Activated T-cell treated with anti-CD3 and anti-CD28 coated beads for 4 hours (primary cell): ENCODE data around the gene WDR5.
"Not testable (repeated sequence)": the region's sequence is repeated elsewhere in the genome, so short reads cannot be mapped to it uniquely, and the experiment has no call there.

ENCODE experiments used
- DNase-seq: peaks from one replicate; pipeline ENCODE4 v3.0.0-alpha.2; 2020

Gene WDR5

DNA sequence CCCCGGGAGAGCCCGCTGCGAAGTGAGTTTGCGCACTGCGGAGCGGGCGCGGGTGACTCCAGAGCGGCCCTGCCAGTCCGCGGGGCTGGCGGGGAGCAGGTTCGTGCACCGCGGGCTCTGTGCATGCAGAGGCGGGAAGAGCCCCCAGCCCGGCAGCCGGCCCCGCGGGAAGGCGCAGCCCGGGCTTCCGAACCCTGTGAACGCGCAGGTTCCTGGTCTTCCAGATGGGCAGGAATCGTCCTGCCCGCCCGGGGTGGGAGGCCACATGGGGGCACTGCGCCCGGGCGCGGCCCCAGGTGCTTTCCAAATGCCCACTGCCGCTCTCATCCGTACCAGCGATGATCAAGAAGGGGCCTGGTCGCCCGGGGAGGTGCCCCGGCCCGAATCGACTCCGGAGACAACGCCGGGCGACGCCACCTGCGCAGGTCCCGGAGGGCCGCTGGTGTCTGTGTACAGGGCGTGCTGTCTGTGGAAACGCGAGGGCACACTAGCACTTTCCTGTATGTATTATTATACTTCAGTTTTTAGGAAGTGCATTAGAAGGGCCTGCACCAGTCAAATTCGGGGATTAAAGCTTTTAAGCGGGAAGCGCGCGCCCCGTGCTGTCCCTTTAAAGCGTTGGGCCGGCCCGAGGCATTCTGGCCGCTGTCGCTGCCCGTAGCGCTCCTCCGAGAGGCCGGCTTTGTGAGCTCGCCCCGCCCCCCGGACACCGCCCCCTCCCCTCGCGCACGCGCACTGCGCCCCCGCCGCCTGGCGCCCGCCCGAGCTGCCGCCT lies at the start of gene WDR5:
WDR5 (plus strand) TSS at position 740 of the 775 bp plus-strand sequence. CDS start 3,796 bp downstream, outside the sequence.
- peak; percentile 85 for DNase-seq

- DNase-seq = no peak
Measured at GRCh38 chr9:134088063-134088725, 47.7 kb upstream of the WDR5 start.

- DNase-seq = no peak
Measured at GRCh38 chr9:134089972-134090371, 45.9 kb upstream of the WDR5 start.

DNA sequence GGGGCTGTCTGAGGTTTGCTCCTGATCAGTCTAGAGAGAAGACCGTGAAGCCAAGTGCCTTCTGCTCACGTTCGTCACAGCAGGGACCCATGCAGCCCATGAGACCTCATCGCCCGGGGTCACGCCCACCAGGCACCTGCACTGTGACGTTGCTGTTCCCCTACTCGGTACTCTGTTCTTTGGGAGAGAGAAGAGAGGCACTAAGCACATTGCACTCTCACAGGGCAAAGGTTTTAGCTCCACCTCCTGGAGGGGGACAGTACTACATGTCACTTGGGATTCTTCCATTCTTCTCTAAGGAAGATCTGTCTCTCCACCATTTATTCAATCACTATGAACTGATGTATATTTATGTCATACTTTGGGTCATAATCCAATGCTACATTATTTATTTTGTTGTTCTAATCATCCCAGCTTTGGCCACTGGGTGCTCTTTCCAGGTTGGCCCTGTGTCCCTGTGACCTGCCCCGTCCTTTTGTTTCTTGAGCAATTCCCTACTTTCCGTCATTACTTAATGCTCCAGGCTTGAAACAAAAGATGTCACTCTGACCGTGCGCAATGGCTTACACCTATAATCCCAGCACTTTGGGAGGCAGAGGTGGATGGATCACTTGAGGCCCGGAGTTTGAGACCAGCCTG lies 36.6 kb upstream of the WDR5 start:
- DNase-seq = peak; percentile 49

DNA sequence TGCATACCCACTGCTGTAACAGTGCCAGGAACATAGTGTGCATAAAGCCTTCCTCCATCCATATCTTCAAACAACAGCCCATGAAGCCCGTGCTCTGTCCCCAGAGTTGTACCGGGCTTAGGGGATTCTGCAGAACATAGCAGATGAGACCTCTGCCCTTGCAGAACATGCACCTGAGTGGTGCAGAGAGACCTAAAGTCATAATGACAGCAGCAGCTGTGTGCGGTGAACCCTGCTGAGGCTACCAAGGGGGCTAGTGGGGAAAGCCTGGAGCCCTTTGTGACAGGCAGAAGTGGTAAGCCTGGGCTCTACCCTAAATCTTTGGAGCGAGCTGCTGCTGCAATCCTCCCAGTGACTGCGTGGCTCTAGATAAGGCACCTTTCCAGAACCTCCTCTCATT lies 35.8 kb upstream of the WDR5 start:
- DNase-seq = no peak

GRCh38 chr9:134101133-134101532 lies 34.7 kb upstream of the WDR5 start:
- DNase-seq = not testable (repeated sequence)

DNA sequence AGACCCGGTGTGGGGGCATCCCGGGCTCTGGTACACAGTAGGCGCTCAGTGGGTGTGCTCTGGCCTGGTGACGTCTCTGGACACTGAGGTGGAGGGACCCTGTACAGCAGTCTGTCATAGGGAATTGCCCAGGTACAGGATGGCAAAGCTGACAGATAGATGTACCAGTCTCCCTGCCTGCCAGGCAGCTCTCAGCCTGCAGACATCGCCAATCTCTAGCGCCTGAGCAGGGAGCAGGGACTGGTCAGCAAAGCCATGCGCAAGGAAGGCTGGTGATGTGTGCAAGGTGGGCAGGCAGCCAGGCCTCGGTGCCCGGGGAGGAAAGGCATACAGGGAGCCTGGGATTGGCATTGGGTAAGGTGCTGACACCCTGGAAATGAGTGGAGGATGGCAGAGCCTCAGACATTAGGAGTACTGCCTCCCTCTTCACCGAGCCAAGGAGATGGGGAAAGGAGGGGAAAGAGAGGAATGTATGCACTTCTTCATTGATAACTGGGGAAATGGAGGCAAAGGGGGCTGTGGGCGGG lies 34.2 kb upstream of the WDR5 start:
- DNase-seq = no peak

DNA sequence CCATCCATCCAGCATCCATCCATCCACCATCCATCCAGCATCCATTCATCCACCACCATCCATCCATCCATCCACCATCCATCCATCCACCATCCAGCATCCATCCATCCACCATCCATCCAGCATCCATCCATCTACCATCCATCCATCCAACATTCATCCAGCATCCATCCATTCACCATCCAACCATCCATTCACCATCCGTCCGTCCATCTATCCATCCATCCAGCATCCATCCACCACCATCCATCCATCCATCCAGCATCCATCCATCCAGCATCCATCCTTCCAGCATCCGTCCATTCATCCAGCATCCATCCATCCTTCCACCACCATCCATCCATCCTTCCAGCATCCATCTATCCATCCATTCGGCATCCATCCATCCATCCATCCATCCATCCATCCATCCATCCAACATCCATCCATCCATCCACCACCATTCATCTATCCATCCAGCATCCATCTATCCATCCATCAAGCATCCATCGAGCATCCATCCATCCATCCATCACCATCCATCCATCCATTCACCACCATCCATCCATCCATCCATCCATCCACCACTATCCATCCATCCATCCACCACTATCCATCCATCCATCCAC lies 32.4 kb upstream of the WDR5 start:
- DNase-seq = no peak

DNA sequence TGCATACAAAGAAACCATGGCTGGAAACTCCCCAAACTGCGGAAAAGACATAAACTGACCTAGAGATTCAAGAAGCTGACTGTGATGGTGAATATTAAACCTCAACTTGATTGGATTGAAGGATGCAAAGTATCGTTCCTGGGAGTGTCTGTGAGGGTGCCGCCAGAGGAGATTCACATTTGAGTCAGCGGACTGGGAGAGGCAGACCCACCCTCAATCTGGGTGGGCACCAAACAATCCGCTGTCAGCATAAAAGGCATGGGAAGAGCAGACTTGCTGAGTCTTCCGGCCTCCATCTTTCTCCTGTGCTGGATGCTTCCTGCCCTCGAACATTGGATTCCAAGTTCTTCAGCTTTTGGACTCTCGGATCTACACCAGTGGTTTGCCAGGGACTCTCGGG lies 24.8 kb upstream of the WDR5 start:
- no peak for DNase-seq

DNA sequence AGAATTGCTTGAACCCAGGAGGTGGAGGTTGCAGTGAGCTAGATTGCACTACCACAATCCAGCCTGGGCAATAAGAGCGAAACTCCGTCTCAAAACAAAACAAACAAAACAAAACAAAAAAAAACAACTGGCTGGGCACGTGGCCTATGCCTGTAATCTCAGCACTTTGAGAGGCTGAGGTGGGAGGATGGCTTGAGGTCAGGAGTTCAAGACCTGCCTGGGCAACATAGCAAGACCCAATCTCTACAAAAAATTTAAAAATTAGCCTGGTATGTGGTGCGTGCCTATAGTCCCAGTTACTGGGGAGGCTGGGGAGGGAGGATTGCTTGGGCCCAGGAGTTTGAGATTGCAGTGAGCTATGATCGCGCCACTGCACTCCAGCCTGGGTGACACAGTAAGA lies 23.3 kb upstream of the WDR5 start:
- DNase-seq = no peak

GRCh38 chr9:134118972-134119371 lies 16.9 kb upstream of the WDR5 start:
- not testable (repeated sequence) for DNase-seq

DNA sequence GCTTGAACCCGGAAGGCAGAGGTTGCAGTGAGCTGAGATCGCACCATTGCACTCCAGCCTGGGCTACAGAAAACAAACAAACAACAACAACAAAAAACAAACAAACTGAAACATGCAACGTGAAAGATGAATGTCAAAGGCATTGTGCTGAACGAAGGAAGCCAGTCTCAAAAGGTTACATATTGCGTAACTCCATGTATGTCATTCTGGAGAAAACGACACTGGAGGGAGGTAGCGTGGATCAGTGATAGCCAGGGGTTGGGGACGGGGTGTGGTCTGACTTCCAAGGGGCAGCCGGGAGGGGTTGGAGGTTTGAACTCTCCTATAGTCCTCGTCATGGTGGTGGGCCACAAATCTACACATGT lies 12.1 kb upstream of the WDR5 start:
- no peak for DNase-seq

DNA sequence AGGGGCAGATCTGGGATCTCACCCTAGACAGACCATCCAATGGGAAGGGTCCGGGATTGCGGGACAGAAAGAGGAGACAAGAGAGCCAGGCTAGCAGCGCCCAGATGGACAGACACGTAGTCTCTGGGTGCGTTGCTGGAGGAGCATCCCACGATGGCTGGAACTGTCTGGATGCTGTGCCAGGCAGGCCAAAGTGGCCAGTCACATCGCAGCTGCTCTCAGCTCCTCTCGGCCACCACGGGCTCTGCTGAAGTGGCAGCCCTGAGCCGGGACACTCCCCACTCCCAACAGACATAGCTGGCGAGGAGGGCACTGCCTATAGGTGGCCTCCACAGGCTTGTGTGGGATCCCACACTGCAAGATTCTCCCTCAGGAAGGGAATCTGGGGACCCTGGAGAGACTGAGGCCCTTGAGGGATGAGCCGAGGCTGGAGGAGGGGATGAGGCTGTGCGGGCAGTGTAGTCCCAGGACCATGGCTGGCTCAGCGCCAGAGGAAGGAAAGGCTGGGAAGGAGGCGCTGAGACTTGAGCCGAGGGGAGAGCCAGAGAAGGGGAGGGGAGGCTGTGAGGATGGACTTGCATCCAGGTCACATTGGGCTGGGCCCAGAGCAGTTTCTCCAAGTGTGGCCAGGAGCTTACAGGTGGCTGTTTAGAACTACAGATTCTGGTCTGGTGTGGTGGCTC lies 10.3 kb upstream of the WDR5 start:
- no peak for DNase-seq

- DNase-seq = no peak
Measured at GRCh38 chr9:134126373-134126772, 9.5 kb upstream of the WDR5 start.

DNA sequence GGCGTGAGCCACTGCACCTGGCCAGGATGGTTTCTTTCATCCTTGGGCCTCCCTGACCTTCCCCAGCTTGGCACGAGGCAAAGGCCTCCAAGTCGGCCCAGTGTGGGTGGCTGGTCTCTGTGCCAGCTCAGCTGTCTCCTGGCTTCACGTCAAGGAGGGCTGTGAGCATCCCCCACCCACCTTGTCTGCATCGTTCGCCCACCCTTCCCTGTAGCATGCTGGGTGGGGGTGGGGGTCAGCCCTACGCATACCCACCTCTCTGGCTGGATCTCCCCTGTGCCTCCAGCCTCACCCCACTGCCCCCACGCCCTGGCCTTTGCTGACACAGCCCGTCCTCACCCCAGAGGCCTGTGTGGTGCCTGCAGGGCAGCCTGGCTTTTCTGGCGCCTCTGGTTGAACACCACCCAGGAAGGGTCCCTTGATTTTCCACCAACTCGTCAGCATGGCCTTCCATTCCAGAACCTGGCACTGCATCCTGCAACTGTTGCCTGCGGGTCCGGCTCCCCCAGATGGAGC lies 8.8 kb upstream of the WDR5 start:
- DNase-seq = no peak

DNA sequence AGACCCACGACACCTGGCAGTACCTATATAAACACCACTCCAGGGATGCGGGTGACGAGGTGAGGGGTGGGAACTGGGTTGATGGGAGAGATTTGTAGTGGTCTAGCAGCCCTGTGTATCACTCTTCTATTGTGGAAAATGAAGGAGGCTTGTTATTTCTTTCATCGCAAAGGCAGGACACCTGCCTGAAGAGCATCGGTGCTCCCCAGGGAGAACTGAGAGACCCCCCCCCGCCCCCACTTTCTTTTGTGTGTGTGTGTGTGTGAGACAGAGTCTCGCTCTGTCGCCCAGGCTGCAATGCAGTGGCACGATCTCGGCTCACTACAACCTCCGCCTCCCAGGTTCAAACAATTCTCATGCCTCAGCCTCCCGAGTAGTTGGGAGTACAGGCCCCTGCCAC lies 8.3 kb upstream of the WDR5 start:
- DNase-seq = no peak

DNA sequence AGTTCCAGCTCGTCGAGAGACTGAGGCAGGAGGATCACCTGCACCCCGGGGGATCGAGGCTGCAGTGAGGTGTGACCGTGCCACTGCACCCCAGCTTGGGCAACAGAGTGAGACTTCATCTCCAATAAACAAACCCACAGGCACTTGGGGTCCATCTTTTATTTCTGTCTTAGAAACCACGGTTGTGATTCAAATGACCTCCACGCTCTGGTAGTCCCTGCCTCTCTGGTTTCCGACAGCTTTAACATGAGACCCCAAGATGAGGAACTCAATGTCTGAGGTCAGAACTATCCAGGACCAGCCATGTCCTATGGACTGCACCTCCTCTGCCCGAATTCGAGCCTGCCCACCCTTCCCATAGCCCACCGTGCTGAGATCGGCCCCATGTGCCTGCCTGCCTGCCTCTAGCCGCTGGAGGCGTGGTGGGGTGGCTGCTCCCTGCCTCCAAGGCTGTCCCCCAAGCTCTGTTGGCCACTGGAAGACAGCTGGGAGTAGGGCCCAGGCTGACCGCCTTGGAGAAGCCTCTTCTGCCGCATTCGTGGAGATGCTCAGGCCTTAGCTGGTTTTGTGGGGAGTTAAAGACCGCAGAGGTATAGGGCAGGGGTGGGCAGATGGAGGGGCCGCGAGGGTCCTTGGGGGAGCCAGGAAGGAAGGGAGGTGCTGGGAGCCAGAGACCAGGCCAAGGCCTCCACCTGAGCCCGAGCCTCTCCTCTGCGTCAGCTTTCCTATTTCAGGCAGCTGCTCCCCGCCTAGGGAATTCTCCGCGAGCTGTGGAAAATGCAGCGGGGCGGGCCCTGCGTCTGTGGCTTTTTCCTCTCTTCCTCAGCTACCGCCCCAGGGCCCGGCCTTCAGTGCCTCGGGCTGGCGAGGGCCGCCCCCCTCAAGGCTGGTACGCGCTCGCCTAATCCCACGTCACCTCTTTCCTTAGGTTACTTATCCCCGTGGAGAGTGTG lies 6.9 kb upstream of the WDR5 start:
- no peak for DNase-seq

GRCh38 chr9:134130503-134131375 lies 5.1 kb upstream of the WDR5 start:
- DNase-seq = no peak

GRCh38 chr9:134131471-134132207 lies 4.2 kb upstream of the WDR5 start:
- DNase-seq = no peak
